DND-41 (cell line): ENCODE measurements around the gene FTL.
A peak's percentile ranks its signal among the peaks of the same experiment; 100 is the strongest.

Experiments
- ATAC-seq: fragments of 200-7000 bp; cut with Tn5 transposase; 3 replicates; pipeline ENCODE4 v1.9.1; 2021; ENCODE audit warnings: low read depth; ENCODE audit not compliant: insufficient read depth
- DNase-seq: peaks from one replicate; pipeline ENCODE4 v3.0.0-alpha.2; 2020
- H2AFZ ChIP-seq: 2 replicates; pipeline ENCODE4 v1.6.0; 2012; ENCODE audit warnings: low read depth, low read length
- H3K27ac ChIP-seq: 2 replicates; pipeline ENCODE4 v1.5.1; 2012; ENCODE audit warnings: low read length, inconsistent platforms
- H3K27me3 ChIP-seq: fragments of 200-600 bp; sonication (generic); 2 replicates; pipeline ENCODE4 v1.6.0; 2012; ENCODE audit warnings: low read length, mild to moderate bottlenecking, inconsistent platforms; ENCODE audit not compliant: insufficient read depth, poor library complexity
- H3K36me3 ChIP-seq: 2 replicates; pipeline ENCODE4 v1.5.1; 2012; ENCODE audit warnings: low read length, inconsistent platforms; ENCODE audit not compliant: insufficient read depth
- H3K4me1 ChIP-seq: 2 replicates; pipeline ENCODE4 v1.5.1; 2012; ENCODE audit warnings: mild to moderate bottlenecking, low read length; ENCODE audit not compliant: insufficient read depth
- H3K4me2 ChIP-seq: 2 replicates; pipeline ENCODE4 v1.6.0; 2012; ENCODE audit warnings: mild to moderate bottlenecking, moderate library complexity, low read length, inconsistent platforms; ENCODE audit not compliant: insufficient read depth
- H3K4me3 ChIP-seq, 2 experiments: fragments of 200-600 bp in 1 of 2; shearing (Covaris generic) in 1 of 2; 2 replicates each; pipeline ENCODE4 v1.5.1; 2012 to 2016; ENCODE audit warnings: inconsistent platforms in 2 of 2, low read length in 2 of 2, mild to moderate bottlenecking in 2 of 2, low read depth in 1 of 2, moderate library complexity in 1 of 2
- H3K79me2 ChIP-seq: 2 replicates; pipeline ENCODE4 v1.6.0; 2012; ENCODE audit warnings: low read length, inconsistent platforms; ENCODE audit not compliant: insufficient read depth
- H3K9ac ChIP-seq: 2 replicates; pipeline ENCODE4 v1.6.0; 2012; ENCODE audit warnings: low read depth, mild to moderate bottlenecking, inconsistent platforms, low read length, moderate library complexity
- H3K9me3 ChIP-seq: 2 replicates; pipeline ENCODE4 v1.5.1; 2012; ENCODE audit warnings: low read length, moderate library complexity, mild to moderate bottlenecking, inconsistent platforms; ENCODE audit not compliant: insufficient read depth, severe bottlenecking
- H4K20me1 ChIP-seq: 2 replicates; pipeline ENCODE4 v1.6.0; 2012; ENCODE audit warnings: low read length; ENCODE audit not compliant: insufficient read depth
- CTCF ChIP-seq: IDR thresholded peaks from 2 replicates; pipeline ENCODE4 v1.5.1; 2012; ENCODE audit warnings: borderline replicate concordance, low read length, moderate library complexity, mild to moderate bottlenecking; ENCODE audit not compliant: poor library complexity, severe bottlenecking; ENCODE audit errors: extremely low read depth
- EZH2 ChIP-seq: IDR thresholded peaks from 3 replicates; pipeline ENCODE4 v1.6.1; 2012; ENCODE audit warnings: borderline replicate concordance, low read depth, mild to moderate bottlenecking, moderate library complexity, low read length, inconsistent platforms; ENCODE audit not compliant: severe bottlenecking

FTL gene

GRCh38 chr19:48966541-48967345 lies 1.6 kb downstream of the FTL start:
- Histone ChIP-seq H3K4me2 (peak overlapping the region; percentile 99), H3K9ac (peak overlapping the region; percentile 80), H3K27ac (peak overlapping the region; percentile 93), H3K4me3 (peak overlapping the region; percentile 73 to 98; a peak in 3 of 4 replicates), H3K9me3 (no peaks in the 10 kb centered on the region), H3K79me2 (peaks cover 22% of the 10 kb centered on the region), H3K27me3 (no peaks in the 10 kb centered on the region), H3K36me3 (peaks cover 56% of the 10 kb centered on the region), H2AFZ (no peak overlapping the region), H4K20me1 (peaks cover 14% of the 10 kb centered on the region), H3K4me1 (peaks cover 42% of the 10 kb centered on the region)
- DNase-seq (no peak), ATAC-seq (no peak)
- TF ChIP-seq CTCF (no peak), EZH2 (no peak)

DNA sequence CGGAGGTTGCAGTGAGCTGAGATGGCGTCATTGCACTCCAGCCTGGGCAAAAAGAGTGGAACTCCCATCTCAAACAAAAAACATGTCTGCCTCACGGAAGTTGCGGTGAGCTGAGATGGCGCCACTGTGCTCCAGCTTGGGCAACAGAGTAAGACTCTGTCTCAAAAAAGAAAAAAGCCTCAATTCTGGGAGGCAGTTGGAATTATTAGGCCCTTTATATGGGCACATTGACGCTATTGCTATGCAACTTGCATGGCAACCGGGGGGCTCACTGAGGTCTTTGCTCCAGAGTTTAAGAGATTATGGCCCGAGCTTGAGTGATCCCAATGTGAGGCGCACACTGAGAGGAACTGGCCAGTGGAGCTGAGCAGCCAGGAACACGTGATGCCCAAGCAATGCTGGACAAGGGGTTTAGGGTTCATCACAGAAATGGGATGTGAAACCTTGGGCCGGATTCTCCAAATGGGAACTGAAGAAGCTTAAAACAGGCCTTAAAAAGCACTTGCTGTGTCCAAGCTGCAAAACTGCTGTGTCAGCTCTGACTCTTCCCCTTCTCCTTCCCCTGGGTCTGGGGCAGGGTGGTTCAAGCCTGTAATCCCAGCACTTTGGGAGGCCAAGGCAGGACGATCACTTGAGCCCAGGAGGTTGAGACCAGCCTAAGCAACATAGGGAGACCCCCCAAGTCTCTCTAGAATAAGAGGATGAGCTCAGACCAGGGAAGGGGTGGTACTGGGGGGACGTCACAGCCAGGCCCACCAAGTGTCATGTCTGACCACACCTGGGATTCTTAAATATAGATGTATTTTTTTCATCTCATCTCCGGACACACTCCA lies 2.5 kb downstream of the FTL start:
- TF ChIP-seq CTCF, result no peak
- no peak for TF ChIP-seq EZH2
- Histone ChIP-seq H3K36me3 (peaks cover 56% of the 10 kb centered on the region), H4K20me1 (peaks cover 14% of the 10 kb centered on the region), H3K4me3 (no peak overlapping the region), H3K79me2 (peaks cover 22% of the 10 kb centered on the region), H3K9ac (no peak overlapping the region), H3K27ac (no peak overlapping the region), H3K9me3 (no peaks in the 10 kb centered on the region), H3K4me1 (peaks cover 42% of the 10 kb centered on the region), H3K4me2 (0 out of 2 replicates have a peak overlapping the region, but pooled peaks have one; percentile 99), H3K27me3 (no peaks in the 10 kb centered on the region), H2AFZ (no peak overlapping the region)
- DNase-seq (no peak), ATAC-seq (no peak)

DNA sequence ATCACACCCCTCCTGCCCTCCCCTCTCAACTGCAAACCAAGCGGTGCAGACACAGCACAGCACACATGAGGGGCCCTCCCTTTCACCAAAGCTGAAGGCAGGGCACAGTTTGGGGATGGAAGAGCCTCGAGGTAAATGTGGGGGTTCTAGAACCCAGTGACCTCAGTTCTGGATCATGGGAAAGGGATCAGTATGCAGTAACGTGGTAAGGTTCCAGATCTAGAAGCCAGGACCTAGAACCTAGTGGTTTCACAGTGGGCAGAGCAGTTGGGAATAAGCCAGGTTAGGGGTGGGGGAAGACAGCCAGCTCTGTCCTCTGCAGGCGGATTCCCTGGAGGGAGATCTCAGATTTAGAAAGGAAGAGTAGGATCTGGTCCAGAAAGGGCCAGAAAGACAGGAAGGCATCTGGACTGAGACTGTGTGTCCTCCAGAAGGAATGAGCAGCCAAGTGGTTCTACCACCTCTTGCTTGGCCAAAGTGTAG lies 3.1 kb downstream of the FTL start:
- H3K36me3 ChIP-seq, result peaks cover 60% of the 10 kb centered on the region
- TF ChIP-seq CTCF (no peak), EZH2 (no peak)
- peaks cover 41% of the 10 kb centered on the region for H3K4me1 ChIP-seq
- H3K27me3 ChIP-seq, result no peaks in the 10 kb centered on the region
- peaks cover 14% of the 10 kb centered on the region for H4K20me1 ChIP-seq
- no peak for ATAC-seq
- no peak for DNase-seq
- H2AFZ ChIP-seq, result no peak overlapping the region
- no peak overlapping the region for H3K9ac ChIP-seq
- no peak overlapping the region for H3K4me2 ChIP-seq
- no peak overlapping the region for H3K27ac ChIP-seq
- no peaks in the 10 kb centered on the region for H3K9me3 ChIP-seq
- H3K79me2 ChIP-seq, result peaks cover 22% of the 10 kb centered on the region
- H3K4me3 ChIP-seq, result no peak overlapping the region
